ENCODE measurements around the gene ARHGAP10.

Gene ARHGAP10

DNA sequence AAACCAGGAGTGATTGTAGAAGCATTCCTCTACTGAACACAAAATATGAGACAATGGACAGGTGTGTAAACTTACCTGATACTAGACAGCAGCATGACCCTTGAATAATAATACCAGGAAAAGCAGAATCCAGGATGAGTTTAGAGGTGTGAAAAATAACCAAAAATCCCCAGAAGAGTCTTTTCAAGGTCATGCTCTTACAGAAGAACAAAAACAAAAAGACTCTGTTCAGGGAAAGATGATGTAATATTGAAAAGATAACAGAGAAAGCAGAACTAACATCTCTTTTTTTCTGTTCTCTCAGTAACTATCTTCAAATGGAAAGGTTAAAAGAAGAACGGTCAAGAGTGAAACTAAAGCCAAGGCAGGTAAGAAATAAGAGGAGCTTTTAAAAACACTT lies 14.0 kb upstream of the ARHGAP10 start:
- Histone ChIP-seq H3K4me3 (ENCODE audit: low read depth in 1 of 2, low read length in 2 of 2) (no peak overlapping the region), H3K27ac (ENCODE audit: low read length) (no peak overlapping the region), H3K9me3 (ENCODE audit: insufficient read depth, low read length, severe bottlenecking) (no peaks in the 10 kb centered on the region), H3K4me1 (ENCODE audit: insufficient read depth, low read length) (no peaks in the 10 kb centered on the region), H3K79me2 (ENCODE audit: insufficient read depth, low read length) (no peaks in the 10 kb centered on the region), H4K20me1 (ENCODE audit: insufficient read depth, low read length) (no peaks in the 10 kb centered on the region), H3K4me2 (ENCODE audit: insufficient read depth, low read length) (no peak overlapping the region), H2AFZ (ENCODE audit: low read depth, low read length) (no peak overlapping the region), H3K27me3 (ENCODE audit: insufficient read depth, low read length, poor library complexity) (no peaks in the 10 kb centered on the region), H3K36me3 (ENCODE audit: insufficient read depth, low read length) (no peaks in the 10 kb centered on the region), H3K9ac (ENCODE audit: low read depth, low read length) (no peak overlapping the region)
- DNase-seq (no peak), ATAC-seq (ENCODE audit: insufficient read depth, low read depth) (no peak)
- TF ChIP-seq, protein P1, sequence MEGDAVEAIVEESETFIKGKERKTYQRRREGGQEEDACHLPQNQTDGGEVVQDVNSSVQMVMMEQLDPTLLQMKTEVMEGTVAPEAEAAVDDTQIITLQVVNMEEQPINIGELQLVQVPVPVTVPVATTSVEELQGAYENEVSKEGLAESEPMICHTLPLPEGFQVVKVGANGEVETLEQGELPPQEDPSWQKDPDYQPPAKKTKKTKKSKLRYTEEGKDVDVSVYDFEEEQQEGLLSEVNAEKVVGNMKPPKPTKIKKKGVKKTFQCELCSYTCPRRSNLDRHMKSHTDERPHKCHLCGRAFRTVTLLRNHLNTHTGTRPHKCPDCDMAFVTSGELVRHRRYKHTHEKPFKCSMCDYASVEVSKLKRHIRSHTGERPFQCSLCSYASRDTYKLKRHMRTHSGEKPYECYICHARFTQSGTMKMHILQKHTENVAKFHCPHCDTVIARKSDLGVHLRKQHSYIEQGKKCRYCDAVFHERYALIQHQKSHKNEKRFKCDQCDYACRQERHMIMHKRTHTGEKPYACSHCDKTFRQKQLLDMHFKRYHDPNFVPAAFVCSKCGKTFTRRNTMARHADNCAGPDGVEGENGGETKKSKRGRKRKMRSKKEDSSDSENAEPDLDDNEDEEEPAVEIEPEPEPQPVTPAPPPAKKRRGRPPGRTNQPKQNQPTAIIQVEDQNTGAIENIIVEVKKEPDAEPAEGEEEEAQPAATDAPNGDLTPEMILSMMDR (IDR thresholded peaks at IDR 0.05; ENCODE audit: borderline replicate concordance, extremely low read depth, low read length, poor library complexity, severe bottlenecking) = no peak
- no peak for TF ChIP-seq EZH2 (IDR thresholded peaks at IDR 0.05; ENCODE audit: borderline replicate concordance, low read depth, low read length, severe bottlenecking)

DNA sequence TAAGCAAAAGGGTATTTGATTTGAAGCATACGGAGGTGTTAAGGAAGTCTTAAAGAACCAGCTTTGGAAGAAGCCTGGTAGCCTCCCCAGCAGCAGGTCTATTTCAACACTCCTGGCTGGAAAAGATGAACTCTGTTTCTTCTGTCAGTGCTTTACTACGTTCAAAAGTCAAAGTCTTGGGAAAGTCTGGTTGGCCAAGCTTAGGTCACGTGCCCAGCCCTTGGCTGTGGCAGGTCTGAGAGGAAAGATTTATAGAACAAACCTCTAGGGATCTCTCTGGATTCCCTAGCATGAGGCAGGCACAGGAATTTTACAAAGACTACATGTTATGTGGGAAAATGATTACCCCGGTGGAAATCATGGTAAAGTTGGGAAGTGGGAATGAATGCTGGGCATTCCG lies 8.6 kb upstream of the ARHGAP10 start:
- no peaks in the 10 kb centered on the region for H3K36me3 ChIP-seq (ENCODE audit: insufficient read depth, low read length)
- no peak overlapping the region for H3K4me2 ChIP-seq (ENCODE audit: insufficient read depth, low read length)
- TF ChIP-seq EZH2 (IDR thresholded peaks at IDR 0.05; ENCODE audit: borderline replicate concordance, low read depth, low read length, severe bottlenecking) = no peak
- H3K27ac ChIP-seq (ENCODE audit: low read length) = no peak overlapping the region
- DNase-seq = no peak
- no peak overlapping the region for H3K4me3 ChIP-seq (ENCODE audit: low read depth in 1 of 2, low read length in 2 of 2)
- H3K9ac ChIP-seq (ENCODE audit: low read depth, low read length) = no peak overlapping the region
- no peaks in the 10 kb centered on the region for H3K4me1 ChIP-seq (ENCODE audit: insufficient read depth, low read length)
- H4K20me1 ChIP-seq (ENCODE audit: insufficient read depth, low read length) = no peaks in the 10 kb centered on the region
- H3K79me2 ChIP-seq (ENCODE audit: insufficient read depth, low read length) = no peaks in the 10 kb centered on the region
- peaks cover 6% of the 10 kb centered on the region for H3K27me3 ChIP-seq (ENCODE audit: insufficient read depth, low read length, poor library complexity)
- H2AFZ ChIP-seq (ENCODE audit: low read depth, low read length) = no peak overlapping the region
- no peak for ATAC-seq (ENCODE audit: insufficient read depth, low read depth)
- H3K9me3 ChIP-seq (ENCODE audit: insufficient read depth, low read length, severe bottlenecking) = no peaks in the 10 kb centered on the region

DNA sequence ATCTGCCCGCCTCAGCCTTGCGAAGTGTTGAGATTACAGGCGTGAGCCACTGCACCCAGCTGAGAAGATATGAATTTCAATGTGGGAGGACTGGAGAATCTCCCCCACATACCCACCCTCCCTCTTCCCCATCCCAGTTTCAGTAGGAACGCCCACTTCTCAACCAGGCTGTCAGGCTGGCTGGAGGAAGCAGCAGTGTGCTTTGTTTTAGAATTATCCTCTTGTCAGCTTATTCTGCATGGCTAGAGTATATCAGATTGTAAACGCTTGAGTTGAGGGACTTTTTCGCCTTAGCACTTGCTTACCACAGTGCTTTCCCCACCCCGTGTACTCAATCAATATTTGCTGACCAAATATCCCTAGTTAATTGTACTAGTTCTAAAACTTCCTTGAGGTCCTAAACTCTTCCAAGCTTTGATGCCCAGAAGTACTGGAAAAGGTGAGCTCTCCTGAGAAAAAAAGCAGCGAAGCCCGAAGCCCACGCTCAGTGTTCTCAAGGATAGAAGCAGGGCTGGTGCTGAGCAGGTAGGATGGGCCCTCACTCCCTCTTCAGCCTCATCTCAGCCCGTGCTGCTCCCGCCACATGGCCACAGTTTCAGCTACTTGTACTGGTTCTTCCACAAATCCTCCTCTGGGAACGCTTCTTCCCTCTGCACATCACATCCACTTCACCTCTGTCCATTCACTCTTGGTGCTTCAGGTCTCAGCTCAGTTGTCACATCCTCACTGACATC lies 7.3 kb upstream of the ARHGAP10 start:
- Histone ChIP-seq H3K36me3 (ENCODE audit: insufficient read depth, low read length) (no peaks in the 10 kb centered on the region), H2AFZ (ENCODE audit: low read depth, low read length) (no peak overlapping the region), H3K27me3 (ENCODE audit: insufficient read depth, low read length, poor library complexity) (peaks cover 6% of the 10 kb centered on the region), H3K4me3 (ENCODE audit: low read depth in 1 of 2, low read length in 2 of 2) (no peak overlapping the region), H3K4me2 (ENCODE audit: insufficient read depth, low read length) (no peak overlapping the region), H3K79me2 (ENCODE audit: insufficient read depth, low read length) (no peaks in the 10 kb centered on the region), H4K20me1 (ENCODE audit: insufficient read depth, low read length) (no peaks in the 10 kb centered on the region), H3K4me1 (ENCODE audit: insufficient read depth, low read length) (no peaks in the 10 kb centered on the region), H3K9ac (ENCODE audit: low read depth, low read length) (no peak overlapping the region), H3K9me3 (ENCODE audit: insufficient read depth, low read length, severe bottlenecking) (no peaks in the 10 kb centered on the region), H3K27ac (ENCODE audit: low read length) (no peak overlapping the region)
- TF ChIP-seq, protein P1 (IDR thresholded peaks at IDR 0.05; ENCODE audit: borderline replicate concordance, extremely low read depth, low read length, poor library complexity, severe bottlenecking) = no peak
- no peak for TF ChIP-seq EZH2 (IDR thresholded peaks at IDR 0.05; ENCODE audit: borderline replicate concordance, low read depth, low read length, severe bottlenecking)
- ATAC-seq (ENCODE audit: insufficient read depth, low read depth) (no peak), DNase-seq (no peak)

DNA sequence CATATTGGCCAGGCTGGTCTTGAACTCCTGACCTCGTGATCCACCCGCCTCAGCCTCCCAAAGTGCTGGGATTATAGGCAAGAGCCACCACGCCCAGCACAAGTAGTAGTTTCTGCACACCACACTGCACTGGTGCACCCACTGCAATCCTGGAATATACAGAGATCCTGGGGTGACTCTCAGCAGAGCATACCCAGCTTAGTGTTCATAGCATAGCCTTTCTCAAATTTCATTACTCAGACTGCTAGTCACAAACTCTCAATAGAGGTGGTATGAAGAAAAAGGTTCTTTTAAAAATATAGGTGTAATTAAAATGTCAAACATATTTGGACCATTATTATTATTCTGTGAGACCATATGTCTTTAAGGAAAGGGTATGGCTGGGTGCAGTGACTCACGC lies 6.2 kb upstream of the ARHGAP10 start:
- peaks cover 15% of the 10 kb centered on the region for H3K27me3 ChIP-seq (ENCODE audit: insufficient read depth, low read length, poor library complexity)
- ATAC-seq (ENCODE audit: insufficient read depth, low read depth) = no peak
- no peaks in the 10 kb centered on the region for H3K36me3 ChIP-seq (ENCODE audit: insufficient read depth, low read length)
- DNase-seq = no peak
- no peaks in the 10 kb centered on the region for H4K20me1 ChIP-seq (ENCODE audit: insufficient read depth, low read length)
- no peaks in the 10 kb centered on the region for H3K9me3 ChIP-seq (ENCODE audit: insufficient read depth, low read length, severe bottlenecking)
- H2AFZ ChIP-seq (ENCODE audit: low read depth, low read length) = no peak overlapping the region
- no peak overlapping the region for H3K27ac ChIP-seq (ENCODE audit: low read length)
- no peak overlapping the region for H3K4me3 ChIP-seq (ENCODE audit: low read depth in 1 of 2, low read length in 2 of 2)
- no peak overlapping the region for H3K4me2 ChIP-seq (ENCODE audit: insufficient read depth, low read length)
- H3K79me2 ChIP-seq (ENCODE audit: insufficient read depth, low read length) = no peaks in the 10 kb centered on the region
- no peak for TF ChIP-seq EZH2 (IDR thresholded peaks at IDR 0.05; ENCODE audit: borderline replicate concordance, low read depth, low read length, severe bottlenecking)
- TF ChIP-seq, protein P1 (IDR thresholded peaks at IDR 0.05; ENCODE audit: borderline replicate concordance, extremely low read depth, low read length, poor library complexity, severe bottlenecking) = no peak
- no peak overlapping the region for H3K9ac ChIP-seq (ENCODE audit: low read depth, low read length)
- no peaks in the 10 kb centered on the region for H3K4me1 ChIP-seq (ENCODE audit: insufficient read depth, low read length)

All from DND-41 (cell line).